Trophoblast cell (in vitro differentiated cells and primary cell): ENCODE measurements around the gene ATP2B3.

ENCODE experiments used
- DNase-seq, 2 donors: peaks; one replicate each; pipeline ENCODE4 v3.0.0-alpha.2; 2016
- H2AFZ ChIP-seq: 2 replicates; pipeline ENCODE4 v1.6.1; 2013; ENCODE audit warnings: low read length, moderate library complexity, mild to moderate bottlenecking; ENCODE audit not compliant: insufficient read depth, poor library complexity
- H2AK5ac ChIP-seq: 2 replicates; pipeline ENCODE4 v1.6.1; 2013; ENCODE audit warnings: mild to moderate bottlenecking, low read length
- H2BK120ac ChIP-seq: 2 replicates; pipeline ENCODE4 v1.6.1; 2013; ENCODE audit warnings: low read length, mild to moderate bottlenecking, moderate library complexity; ENCODE audit not compliant: insufficient read depth, poor library complexity
- H2BK12ac ChIP-seq: 2 replicates; pipeline ENCODE4 v1.6.1; 2013; ENCODE audit warnings: mild to moderate bottlenecking, low read length, moderate library complexity
- H2BK5ac ChIP-seq: 2 replicates; pipeline ENCODE4 v1.6.1; 2013; ENCODE audit warnings: low read length, low read depth, moderate library complexity, mild to moderate bottlenecking; ENCODE audit not compliant: poor library complexity
- H3K14ac ChIP-seq: 2 replicates; pipeline ENCODE4 v1.6.1; 2013; ENCODE audit warnings: mild to moderate bottlenecking, low read length
- H3K18ac ChIP-seq: 2 replicates; pipeline ENCODE4 v1.6.1; 2013; ENCODE audit warnings: mild to moderate bottlenecking, low read length
- H3K23ac ChIP-seq: 2 replicates; pipeline ENCODE4 v1.6.1; 2013; ENCODE audit warnings: low read length
- H3K27ac ChIP-seq: 2 replicates; pipeline ENCODE4 v1.5.1; 2013; ENCODE audit warnings: low read depth, mild to moderate bottlenecking, inconsistent platforms, low read length, moderate library complexity
- H3K27me3 ChIP-seq: 2 replicates; pipeline ENCODE4 v1.6.1; 2013; ENCODE audit warnings: inconsistent platforms, mild to moderate bottlenecking, low read length, moderate library complexity; ENCODE audit not compliant: insufficient read depth
- H3K36me3 ChIP-seq, 2 experiments: 1 replicate in 1 of 2; 2 replicates in 1 of 2; pipeline ENCODE4 v1.6.1; 2013; ENCODE audit warnings: low read length in 2 of 2, mild to moderate bottlenecking in 2 of 2, moderate library complexity in 1 of 2; ENCODE audit not compliant: insufficient read depth in 2 of 2, control insufficient read depth in 1 of 2
- H3K4ac ChIP-seq: 2 replicates; pipeline ENCODE4 v1.6.1; 2013; ENCODE audit warnings: low read depth, mild to moderate bottlenecking, low read length, moderate library complexity
- H3K4me1 ChIP-seq, 2 experiments: 1 replicate in 1 of 2; 2 replicates in 1 of 2; pipeline ENCODE4 v1.6.1; 2013; ENCODE audit warnings: low read length in 2 of 2, mild to moderate bottlenecking in 2 of 2, moderate library complexity in 1 of 2; ENCODE audit not compliant: insufficient read depth in 2 of 2, control insufficient read depth in 1 of 2
- H3K4me2 ChIP-seq: 2 replicates; pipeline ENCODE4 v1.6.1; 2013; ENCODE audit warnings: inconsistent platforms, mild to moderate bottlenecking, low read length, moderate library complexity
- H3K4me3 ChIP-seq: 2 replicates; pipeline ENCODE4 v1.5.1; 2013; ENCODE audit warnings: mild to moderate bottlenecking, low read depth, low read length, inconsistent platforms
- H3K79me1 ChIP-seq: one replicate; pipeline ENCODE4 v1.6.1; 2013; ENCODE audit warnings: low read length
- H3K79me2 ChIP-seq: 2 replicates; pipeline ENCODE4 v1.6.1; 2013; ENCODE audit warnings: low read length, mild to moderate bottlenecking; ENCODE audit not compliant: control insufficient read depth, insufficient read depth, poor library complexity
- H3K9ac ChIP-seq: 2 replicates; pipeline ENCODE4 v1.6.1; 2013; ENCODE audit warnings: mild to moderate bottlenecking, low read length
- H3K9me3 ChIP-seq: 2 replicates; pipeline ENCODE4 v1.6.1; 2013; ENCODE audit warnings: low read depth, mild to moderate bottlenecking, control low read depth, inconsistent platforms, low read length; ENCODE audit not compliant: insufficient read depth
- H4K12ac ChIP-seq: 2 replicates; pipeline ENCODE4 v1.6.1; 2013; ENCODE audit warnings: low read depth, mild to moderate bottlenecking, low read length, moderate library complexity
- H4K8ac ChIP-seq: 2 replicates; pipeline ENCODE4 v1.6.1; 2013; ENCODE audit warnings: low read depth, mild to moderate bottlenecking, low read length, moderate library complexity
- H4K91ac ChIP-seq: one replicate; pipeline ENCODE4 v1.6.1; 2013; ENCODE audit warnings: low read depth, mild to moderate bottlenecking, low read length, moderate library complexity
- whole genome bisulfite sequencing: extraction: QIAGEN DNeasy Blood & Tissue Kit; methylation state at CpG from one replicate; pipeline ENCODE4 v1.1.7; 2013; ENCODE audit warnings: missing lambda C conversion rate; ENCODE audit not compliant: insufficient read length, insufficient coverage; ENCODE audit errors: extremely low coverage; 5-methylcytosine and 5-hydroxymethylcytosine counted together

Gene ATP2B3

GRCh38 chrX:153572601-153573000 is 55.2 kb downstream of the ATP2B3 start:
- Histone ChIP-seq H2BK5ac (no peak overlapping the region), H3K9me3 (no peaks in the 10 kb centered on the region), H3K23ac (no peak overlapping the region), H2BK120ac (no peak overlapping the region), H3K4me3 (no peak overlapping the region), H4K12ac (no peak overlapping the region), H2AK5ac (no peak overlapping the region), H3K4me1 (no peaks in the 10 kb centered on the region), H3K4me2 (no peak overlapping the region), H2AFZ (no peak overlapping the region), H3K4ac (no peak overlapping the region), H4K8ac (no peak overlapping the region), H4K91ac (no peak overlapping the region), H3K9ac (no peak overlapping the region), H3K36me3 (no peaks in the 10 kb centered on the region), H3K27me3 (no peaks in the 10 kb centered on the region), H3K14ac (no peak overlapping the region), H3K18ac (no peak overlapping the region), H3K79me1 (no peaks in the 10 kb centered on the region), H2BK12ac (no peak overlapping the region), H3K79me2 (no peaks in the 10 kb centered on the region), H3K27ac (no peak overlapping the region)
- DNase-seq = no peak
- WGBS = no CpG with 5 or more reads among the region's 10 CpGs

GRCh38 chrX:153573984-153574383 is 56.5 kb downstream of the ATP2B3 start:
- Histone ChIP-seq H2AFZ (no peak overlapping the region), H2AK5ac (no peak overlapping the region), H3K79me1 (no peaks in the 10 kb centered on the region), H3K27me3 (no peaks in the 10 kb centered on the region), H2BK12ac (no peak overlapping the region), H4K91ac (no peak overlapping the region), H3K4me1 (no peaks in the 10 kb centered on the region), H3K18ac (no peak overlapping the region), H4K8ac (no peak overlapping the region), H4K12ac (no peak overlapping the region), H3K23ac (no peak overlapping the region), H3K27ac (no peak overlapping the region), H3K9me3 (no peaks in the 10 kb centered on the region), H3K79me2 (no peaks in the 10 kb centered on the region), H3K4me3 (no peak overlapping the region), H3K14ac (no peak overlapping the region), H3K36me3 (no peaks in the 10 kb centered on the region), H2BK120ac (no peak overlapping the region), H3K4ac (no peak overlapping the region), H2BK5ac (no peak overlapping the region), H3K4me2 (no peak overlapping the region), H3K9ac (no peak overlapping the region)
- no peak for DNase-seq
- no CpG with 5 or more reads among the region's 4 CpGs for WGBS

GRCh38 chrX:153576239-153576870 is 58.9 kb downstream of the ATP2B3 start:
- Histone ChIP-seq H3K4ac (no peak overlapping the region), H3K14ac (no peak overlapping the region), H3K36me3 (no peaks in the 10 kb centered on the region), H4K91ac (no peak overlapping the region), H3K4me3 (no peak overlapping the region), H3K4me1 (no peaks in the 10 kb centered on the region), H3K9me3 (no peaks in the 10 kb centered on the region), H3K23ac (no peak overlapping the region), H3K79me1 (no peaks in the 10 kb centered on the region), H2AK5ac (no peak overlapping the region), H4K12ac (no peak overlapping the region), H3K27me3 (no peaks in the 10 kb centered on the region), H2BK5ac (no peak overlapping the region), H4K8ac (no peak overlapping the region), H3K27ac (no peak overlapping the region), H3K4me2 (no peak overlapping the region), H3K79me2 (no peaks in the 10 kb centered on the region), H2BK120ac (no peak overlapping the region), H3K9ac (no peak overlapping the region), H2AFZ (no peak overlapping the region), H2BK12ac (no peak overlapping the region), H3K18ac (no peak overlapping the region)
- WGBS = no CpG with 5 or more reads among the region's 10 CpGs
- no peak for DNase-seq

- DNase-seq = no peak
Measured at GRCh38 chrX:153576961-153577360, 59.5 kb downstream of the ATP2B3 start.

More at GRCh38 chrX:153576961-153577360, 59.5 kb downstream of the ATP2B3 start:
- H3K4me1 ChIP-seq = no peaks in the 10 kb centered on the region
- H3K18ac ChIP-seq = no peak overlapping the region
- no peak overlapping the region for H4K8ac ChIP-seq
- H2AK5ac ChIP-seq = no peak overlapping the region
- no CpG with 5 or more reads among the region's 6 CpGs for WGBS
- no peaks in the 10 kb centered on the region for H3K79me2 ChIP-seq
- no peak overlapping the region for H2BK5ac ChIP-seq
- H3K9ac ChIP-seq = no peak overlapping the region
- H3K14ac ChIP-seq = no peak overlapping the region
- H3K4me3 ChIP-seq = no peak overlapping the region
- no peak overlapping the region for H3K23ac ChIP-seq
- H2AFZ ChIP-seq = no peak overlapping the region
- no peaks in the 10 kb centered on the region for H3K27me3 ChIP-seq
- no peak overlapping the region for H2BK120ac ChIP-seq
- no peaks in the 10 kb centered on the region for H3K36me3 ChIP-seq
- no peak overlapping the region for H3K4ac ChIP-seq
- H2BK12ac ChIP-seq = no peak overlapping the region
- no peak overlapping the region for H4K12ac ChIP-seq
- H4K91ac ChIP-seq = no peak overlapping the region
- H3K27ac ChIP-seq = no peak overlapping the region
- no peak overlapping the region for H3K4me2 ChIP-seq
- no peaks in the 10 kb centered on the region for H3K9me3 ChIP-seq
- H3K79me1 ChIP-seq = no peaks in the 10 kb centered on the region
